Activated CD4-positive, alpha-beta T cell treated with anti-CD3 and anti-CD28 coated beads, Interleukin-2, amount 50 U/mL, for 16 hours (primary cell): ENCODE data around the gene OTOR.
A peak's percentile ranks its signal among the peaks of the same experiment; 100 is the strongest.

Source experiments
- DNase-seq: peaks from one replicate; pipeline ENCODE4 v3.0.0-alpha.2; 2020

The OTOR gene

DNA sequence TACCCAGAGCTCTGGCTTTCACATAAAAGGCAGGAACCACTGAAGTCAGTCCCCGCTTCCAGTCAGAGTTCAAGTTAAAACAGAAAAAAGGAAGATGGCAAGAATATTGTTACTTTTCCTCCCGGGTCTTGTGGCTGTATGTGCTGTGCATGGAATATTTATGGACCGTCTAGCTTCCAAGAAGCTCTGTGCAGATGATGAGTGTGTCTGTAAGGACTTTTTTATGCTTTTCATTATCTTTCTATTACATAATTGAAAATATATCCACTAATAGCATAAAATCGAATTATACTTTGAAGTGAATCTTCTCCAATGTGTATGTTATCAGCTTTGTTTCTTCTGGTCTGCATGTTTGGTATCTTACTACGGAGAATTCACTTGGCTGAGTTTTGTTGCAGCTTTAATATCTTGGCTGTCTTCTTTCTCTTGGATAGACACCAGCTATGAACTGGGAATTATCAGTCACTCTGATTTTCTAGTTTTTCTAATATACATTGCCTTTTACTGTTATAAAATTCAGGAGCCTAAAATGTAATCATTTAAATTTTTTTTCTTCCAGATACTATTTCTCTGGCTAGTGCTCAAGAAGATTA, at the start of gene OTOR:
Gene OTOR (plus strand): TSS at position 51 of the 593 bp plus-strand sequence. CDS start 44 bp downstream, at position 95.
- DNase-seq: no peak

GRCh38 chr20:16699293-16699692, 48.9 kb upstream of the OTOR start:
- DNase-seq: no peak

DNA sequence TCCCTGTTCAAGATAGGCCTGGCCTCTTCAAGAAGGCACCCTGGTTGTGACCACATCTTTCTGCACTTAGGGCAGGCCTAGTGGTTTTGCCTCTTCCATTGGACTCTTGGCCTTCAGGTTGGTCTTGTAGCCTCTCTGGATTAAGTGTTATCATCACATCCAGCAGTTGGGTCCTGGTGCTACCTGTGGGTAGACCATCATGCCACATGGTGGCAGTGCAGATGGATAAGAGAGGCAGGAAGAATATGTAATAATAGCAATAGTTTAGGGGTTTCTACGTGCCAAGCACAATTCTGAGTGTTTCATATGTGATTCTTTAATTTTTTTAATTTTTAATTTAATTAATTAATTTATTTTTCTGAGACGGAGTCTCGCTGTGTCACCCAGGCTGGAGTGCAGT, 46.9 kb upstream of the OTOR start:
- peak; percentile 23 for DNase-seq

GRCh38 chr20:16703570-16703969, 44.6 kb upstream of the OTOR start:
- DNase-seq: no peak

- DNase-seq: no peak
These were observed 40.5 kb upstream of the OTOR start for GRCh38 chr20:16707674-16708073.

GRCh38 chr20:16708602-16709001, 39.6 kb upstream of the OTOR start:
- no peak for DNase-seq

DNA sequence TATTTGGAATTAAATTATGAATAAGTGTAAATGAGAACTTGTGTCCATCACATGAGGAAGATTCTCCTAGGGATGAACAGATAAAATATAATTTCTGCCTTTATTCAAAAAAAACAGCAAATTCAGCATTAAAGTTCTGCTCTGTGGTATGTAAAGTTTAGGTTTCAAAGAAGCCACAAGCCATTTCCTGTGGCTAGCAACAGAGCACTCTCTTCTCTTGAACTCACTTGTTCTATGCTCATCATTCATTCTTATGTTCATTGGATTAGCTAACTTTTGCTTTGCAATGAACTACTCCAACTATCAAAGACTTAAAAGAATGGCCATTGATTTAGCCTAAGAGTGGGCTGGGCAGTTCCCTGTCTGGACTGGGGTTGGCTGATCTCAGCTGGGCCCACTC, 39.1 kb upstream of the OTOR start:
- peak; percentile 48 for DNase-seq

DNA sequence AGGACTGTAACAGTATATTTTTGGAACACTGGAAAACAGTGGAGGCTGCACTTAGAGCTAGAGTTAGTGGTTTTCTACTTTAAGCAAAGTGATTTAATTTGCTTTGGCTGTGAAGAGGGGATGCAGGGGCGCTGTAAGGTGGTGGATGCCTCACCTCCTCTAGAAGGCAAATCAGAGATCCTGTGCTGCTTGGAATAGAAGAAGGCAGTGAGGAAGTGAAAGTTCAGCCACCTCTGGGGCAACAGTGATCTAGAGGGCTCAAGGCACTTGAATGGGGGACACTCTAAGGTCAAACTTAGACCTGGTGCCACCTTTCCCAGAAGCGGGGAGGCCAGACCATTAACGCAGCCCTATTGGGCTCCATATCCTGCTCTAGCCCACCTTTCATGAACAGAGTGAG, 37.4 kb upstream of the OTOR start:
- no peak for DNase-seq

GRCh38 chr20:16711661-16712258, 36.4 kb upstream of the OTOR start:
- DNase-seq: no peak

DNA sequence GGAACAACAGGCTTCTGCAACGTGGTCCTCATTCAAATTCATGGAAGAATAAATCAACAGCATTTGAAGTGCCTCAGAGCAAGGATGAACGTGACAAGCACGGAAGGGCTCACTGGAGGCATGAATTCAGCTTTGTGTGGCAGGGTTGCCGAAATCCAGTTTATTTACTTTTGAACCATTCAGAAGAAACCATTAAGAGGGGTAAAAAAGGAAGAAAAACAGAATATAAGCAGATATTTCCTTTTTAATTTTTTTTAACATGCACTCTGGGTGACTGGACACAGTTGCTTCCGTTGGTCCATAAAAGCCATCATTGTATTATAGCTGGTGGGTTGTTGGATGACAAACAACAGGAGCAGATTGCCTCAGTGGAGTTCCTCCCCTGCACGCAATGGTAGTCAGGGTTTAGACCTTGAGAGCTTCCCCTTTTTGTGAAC, 35.6 kb upstream of the OTOR start:
- no peak for DNase-seq

GRCh38 chr20:16713066-16713465, 35.1 kb upstream of the OTOR start:
- DNase-seq: no peak

DNA sequence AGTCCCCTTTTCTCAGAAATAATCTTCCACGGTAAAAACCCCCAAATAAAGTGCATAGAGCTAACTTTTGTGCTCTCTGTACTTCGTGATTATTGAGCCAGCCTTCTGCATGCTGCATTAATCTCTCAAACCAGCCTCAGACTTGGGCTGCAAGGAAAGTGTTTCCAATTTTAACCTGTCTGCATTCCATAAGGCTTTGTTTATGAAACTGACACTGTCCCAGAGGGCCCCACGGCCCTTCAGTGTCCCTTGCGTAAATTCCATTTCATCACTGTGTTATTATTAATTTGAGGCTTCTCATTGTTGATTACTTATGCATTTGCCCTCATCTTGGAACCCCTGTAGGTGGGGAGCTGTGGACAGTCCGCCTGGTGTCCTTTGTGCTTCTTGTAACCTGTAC, 33.9 kb upstream of the OTOR start:
- DNase-seq: no peak

DNA sequence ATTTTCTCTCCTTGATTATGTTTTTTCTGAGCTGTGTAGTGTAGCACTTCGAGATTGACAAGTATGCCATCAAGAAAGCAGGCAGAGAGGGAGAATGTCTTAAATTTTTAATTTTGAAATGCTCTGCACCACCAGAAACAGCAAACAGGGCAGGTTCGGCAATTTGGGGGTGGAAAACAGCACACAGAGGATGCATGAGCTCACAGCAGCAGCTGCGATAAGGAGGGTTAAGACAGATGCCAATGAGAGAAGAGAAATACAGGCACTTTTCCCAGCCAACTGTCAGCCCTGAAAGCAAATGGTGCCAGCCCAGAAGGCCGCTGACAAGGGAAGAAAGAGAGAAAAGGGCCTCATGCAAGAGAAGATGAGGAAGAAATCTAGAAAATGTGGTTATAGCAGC, 33.4 kb upstream of the OTOR start:
- DNase-seq: no peak

DNA sequence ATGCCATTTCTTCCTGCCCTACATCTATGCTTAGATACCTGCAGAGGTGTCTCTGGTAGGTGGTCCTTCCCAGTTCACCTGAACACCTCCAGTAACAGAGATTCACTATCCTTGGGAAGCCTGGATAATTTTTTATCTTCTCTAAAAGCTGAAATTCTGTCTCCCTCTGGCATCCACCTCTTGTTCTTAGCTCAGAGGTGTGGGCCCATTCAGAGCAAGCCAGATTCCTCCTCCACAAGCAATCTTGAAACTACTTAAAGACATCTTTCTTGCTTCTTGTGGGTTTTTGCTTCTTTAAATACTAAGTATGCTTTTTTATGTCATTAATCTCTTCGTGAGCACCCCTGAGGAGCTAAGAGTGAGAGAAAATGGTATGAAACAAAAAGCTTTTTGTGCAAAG, 28.7 kb upstream of the OTOR start:
- DNase-seq: no peak

GRCh38 chr20:16729080-16729479, 19.1 kb upstream of the OTOR start:
- DNase-seq: no peak

GRCh38 chr20:16729565-16730460, 18.3 kb upstream of the OTOR start, which contains the start of gene SNRPB2:
SNRPB2 (plus strand) TSS chr20:16730026; CDS start chr20:16731703, 1,677 bp downstream.
- DNase-seq: peak; percentile 94

GRCh38 chr20:16732506-16733152, 15.5 kb upstream of the OTOR start:
- peak; percentile 76 for DNase-seq

- DNase-seq: no peak
These were observed 7.6 kb upstream of the OTOR start for GRCh38 chr20:16740365-16741072.

GRCh38 chr20:16744178-16744807, 3.9 kb upstream of the OTOR start:
- DNase-seq: no peak

- no peak for DNase-seq
These were observed 3.0 kb upstream of the OTOR start for GRCh38 chr20:16745204-16745603.

DNA sequence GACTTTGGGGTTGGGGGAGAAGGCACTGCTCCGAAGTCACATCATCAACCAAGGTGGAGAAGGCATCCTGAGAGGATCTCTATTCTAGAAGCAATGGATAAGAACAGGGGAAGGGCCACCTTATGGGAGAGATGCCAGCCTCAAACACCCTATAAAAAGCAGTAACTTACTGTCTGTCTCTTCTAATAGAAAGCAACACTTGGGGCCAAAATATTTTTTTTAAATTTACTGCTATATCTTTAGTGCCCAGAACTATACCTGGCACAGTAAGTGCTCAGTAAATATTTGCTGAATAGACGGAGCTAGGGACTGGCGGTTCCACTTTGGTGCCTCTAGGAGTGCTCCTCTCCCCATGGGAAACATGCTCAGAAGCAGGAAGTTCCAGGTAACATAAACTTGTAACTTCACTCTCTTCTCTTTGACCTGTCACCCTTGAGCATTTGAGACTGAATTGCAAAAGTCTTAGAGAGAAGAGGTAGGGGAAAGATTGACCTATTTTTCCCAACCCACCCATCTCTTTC, 807 bp upstream of the OTOR start:
- DNase-seq: no peak

DNA sequence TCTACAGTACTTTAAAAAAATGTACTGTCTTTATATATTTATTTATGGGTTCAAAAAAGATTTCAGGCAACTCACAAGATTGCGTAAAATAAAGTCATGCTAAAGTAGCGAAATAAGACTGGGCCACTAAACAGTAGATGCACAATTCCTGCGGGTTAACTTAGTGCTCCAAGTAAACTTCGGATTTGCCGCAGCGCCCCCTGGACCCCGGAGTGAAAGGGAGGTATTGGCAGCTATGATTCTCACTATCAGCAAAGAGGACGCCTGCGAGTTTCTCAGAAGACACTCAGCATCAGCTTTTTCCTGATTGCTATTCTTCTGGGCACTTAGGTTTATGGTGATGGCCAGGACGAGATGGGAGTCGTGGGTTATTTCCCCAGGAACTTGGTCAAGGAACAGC, 1.4 kb downstream of the OTOR start:
- DNase-seq: no peak
